Measurements from ENCODE around the gene OSMR.
A peak's percentile ranks its signal among the peaks of the same experiment; 100 is the strongest.

Gene OSMR

DNA sequence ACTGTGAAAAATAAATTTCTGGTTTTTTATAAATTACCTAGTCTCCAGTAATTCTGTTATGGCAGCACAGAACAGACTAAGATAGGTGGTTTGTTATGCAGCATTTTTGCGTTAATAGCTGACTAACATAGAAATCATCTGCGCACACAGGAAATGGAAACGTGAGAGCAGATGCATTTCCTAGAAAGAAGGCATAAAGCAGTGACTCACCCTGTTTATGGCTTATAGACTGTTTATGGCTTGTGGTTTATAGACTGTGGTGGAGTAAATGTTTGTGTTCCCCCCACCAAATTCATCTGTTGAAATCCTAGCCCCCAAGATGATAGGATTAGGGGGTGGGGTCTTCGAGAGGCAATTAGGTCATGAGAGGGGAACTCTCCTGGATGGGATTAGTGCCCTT lies 18.3 kb upstream of the OSMR start:
- no peak for DNase-seq (ENCODE audit: low spot score)
- TF ChIP-seq, protein P1, sequence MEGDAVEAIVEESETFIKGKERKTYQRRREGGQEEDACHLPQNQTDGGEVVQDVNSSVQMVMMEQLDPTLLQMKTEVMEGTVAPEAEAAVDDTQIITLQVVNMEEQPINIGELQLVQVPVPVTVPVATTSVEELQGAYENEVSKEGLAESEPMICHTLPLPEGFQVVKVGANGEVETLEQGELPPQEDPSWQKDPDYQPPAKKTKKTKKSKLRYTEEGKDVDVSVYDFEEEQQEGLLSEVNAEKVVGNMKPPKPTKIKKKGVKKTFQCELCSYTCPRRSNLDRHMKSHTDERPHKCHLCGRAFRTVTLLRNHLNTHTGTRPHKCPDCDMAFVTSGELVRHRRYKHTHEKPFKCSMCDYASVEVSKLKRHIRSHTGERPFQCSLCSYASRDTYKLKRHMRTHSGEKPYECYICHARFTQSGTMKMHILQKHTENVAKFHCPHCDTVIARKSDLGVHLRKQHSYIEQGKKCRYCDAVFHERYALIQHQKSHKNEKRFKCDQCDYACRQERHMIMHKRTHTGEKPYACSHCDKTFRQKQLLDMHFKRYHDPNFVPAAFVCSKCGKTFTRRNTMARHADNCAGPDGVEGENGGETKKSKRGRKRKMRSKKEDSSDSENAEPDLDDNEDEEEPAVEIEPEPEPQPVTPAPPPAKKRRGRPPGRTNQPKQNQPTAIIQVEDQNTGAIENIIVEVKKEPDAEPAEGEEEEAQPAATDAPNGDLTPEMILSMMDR (IDR thresholded peaks at IDR 0.05; ENCODE audit: borderline replicate concordance, control extremely low read depth, extremely low read depth, insufficient read depth, missing control alignments): no peak
- in situ Hi-C loops (cut with MboI; ENCODE audit: low sequenced_read_pairs, unreplicated experiment): loop anchor here (25.0 kb wide), 1 partner anchor 260 kb away; no protein-coding TSS in a partner anchor

DNA sequence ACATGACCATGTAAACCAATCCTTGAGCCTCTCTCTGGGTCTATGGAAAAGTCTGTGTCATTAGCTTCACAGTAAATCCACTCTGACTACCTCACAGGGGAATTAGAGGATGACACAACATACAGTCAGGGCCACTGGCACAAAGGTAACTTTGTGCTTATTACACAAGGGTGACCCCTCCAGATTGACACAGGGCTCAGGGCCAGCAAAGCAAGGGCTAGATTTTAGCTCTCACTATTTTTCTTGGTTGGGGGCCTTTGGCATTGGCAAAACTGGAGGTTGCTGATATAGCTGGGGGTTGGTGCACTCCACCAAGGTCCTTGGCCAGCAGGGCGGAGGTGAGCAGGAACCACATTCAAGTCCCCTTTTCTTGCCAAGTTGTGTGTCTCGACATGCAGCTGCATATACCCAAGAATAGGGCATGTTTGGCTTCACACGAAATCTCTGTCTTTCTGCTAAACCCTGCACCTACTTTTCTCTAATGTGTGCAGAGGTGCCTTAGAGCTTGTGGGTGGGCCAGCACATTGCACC lies 15.2 kb upstream of the OSMR start:
- TF ChIP-seq, protein P1 (IDR thresholded peaks at IDR 0.05; ENCODE audit: borderline replicate concordance, control extremely low read depth, extremely low read depth, insufficient read depth, missing control alignments): no peak
- in situ Hi-C loops (cut with MboI; ENCODE audit: low sequenced_read_pairs, unreplicated experiment): loop anchor here (25.0 kb wide), 1 partner anchor 257 kb away; no protein-coding TSS in a partner anchor
- DNase-seq (ENCODE audit: low spot score): no peak

DNA sequence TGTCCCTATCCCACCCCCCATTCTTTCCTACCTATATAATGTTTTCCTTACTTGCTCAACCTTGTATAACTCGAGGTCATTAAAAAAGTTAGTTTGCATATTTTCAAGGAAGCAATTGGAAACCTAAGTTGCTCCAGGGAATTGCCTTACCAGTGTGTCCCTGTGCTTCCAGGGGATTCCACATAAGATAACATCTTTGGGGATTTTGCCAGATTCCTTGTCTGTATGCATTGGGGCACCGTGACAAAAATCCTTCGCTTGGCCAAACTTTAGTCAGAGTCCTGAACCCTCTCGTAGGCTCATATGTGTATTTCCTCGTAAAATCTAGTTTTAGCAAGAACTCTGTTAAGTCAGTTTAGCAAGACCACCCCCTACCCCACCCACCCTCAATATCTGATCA lies 14.7 kb upstream of the OSMR start:
- in situ Hi-C loops (cut with MboI; ENCODE audit: low sequenced_read_pairs, unreplicated experiment): loop anchor here (25.0 kb wide), 1 partner anchor 256 kb away; no protein-coding TSS in a partner anchor
- DNase-seq (ENCODE audit: low spot score): no peak
- TF ChIP-seq, protein P1 (IDR thresholded peaks at IDR 0.05; ENCODE audit: borderline replicate concordance, control extremely low read depth, extremely low read depth, insufficient read depth, missing control alignments): no peak

DNA sequence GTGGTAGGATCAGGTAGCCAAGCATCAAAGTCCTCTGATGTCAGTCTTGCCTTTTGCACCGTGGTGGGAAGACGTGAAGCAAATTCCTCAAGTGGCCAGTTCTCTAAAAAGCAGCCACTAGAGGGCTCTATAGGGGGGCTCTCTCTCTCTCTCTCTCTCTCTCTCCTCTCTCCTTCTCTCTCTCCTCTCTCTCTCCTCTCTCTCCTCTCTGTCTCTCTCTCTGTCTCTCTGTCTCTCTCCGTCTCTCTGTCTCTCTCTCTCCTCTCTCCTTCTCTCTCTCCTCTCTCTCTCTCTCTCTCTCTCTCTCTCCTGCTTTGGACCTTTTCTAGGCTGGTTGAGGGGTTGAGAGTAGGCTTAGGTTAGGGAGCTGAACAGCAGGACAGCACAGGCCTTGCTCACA lies 13.9 kb upstream of the OSMR start:
- in situ Hi-C loops (cut with MboI; ENCODE audit: low sequenced_read_pairs, unreplicated experiment): loop anchor here (25.0 kb wide), 1 partner anchor 255 kb away; no protein-coding TSS in a partner anchor
- TF ChIP-seq, protein P1 (IDR thresholded peaks at IDR 0.05; ENCODE audit: borderline replicate concordance, control extremely low read depth, extremely low read depth, insufficient read depth, missing control alignments): peak; percentile 35
- DNase-seq (ENCODE audit: low spot score): no peak

DNA sequence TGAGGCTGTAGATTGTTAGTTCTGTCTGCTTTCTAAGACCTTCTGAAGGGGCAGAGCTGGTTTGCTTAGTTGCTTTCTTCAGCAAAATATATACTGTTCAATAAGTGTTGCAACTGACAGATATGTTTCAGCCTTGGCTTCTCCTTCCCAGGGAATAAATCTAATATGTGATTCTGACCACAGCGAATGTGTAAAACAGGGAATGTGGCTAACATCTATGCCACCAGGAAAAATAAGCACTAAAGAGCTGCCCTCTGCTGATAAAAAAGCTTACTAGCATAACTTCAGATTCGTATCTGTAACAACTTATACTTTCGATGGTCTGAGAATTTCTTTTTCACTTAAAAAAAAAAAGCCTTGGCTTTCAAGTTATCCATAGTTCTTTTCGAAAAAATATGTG lies 13.0 kb upstream of the OSMR start:
- in situ Hi-C loops (cut with MboI; ENCODE audit: low sequenced_read_pairs, unreplicated experiment): loop anchor here (25.0 kb wide), 1 partner anchor 254 kb away; no protein-coding TSS in a partner anchor
- no peak for DNase-seq (ENCODE audit: low spot score)
- TF ChIP-seq, protein P1 (IDR thresholded peaks at IDR 0.05; ENCODE audit: borderline replicate concordance, control extremely low read depth, extremely low read depth, insufficient read depth, missing control alignments): no peak

DNA sequence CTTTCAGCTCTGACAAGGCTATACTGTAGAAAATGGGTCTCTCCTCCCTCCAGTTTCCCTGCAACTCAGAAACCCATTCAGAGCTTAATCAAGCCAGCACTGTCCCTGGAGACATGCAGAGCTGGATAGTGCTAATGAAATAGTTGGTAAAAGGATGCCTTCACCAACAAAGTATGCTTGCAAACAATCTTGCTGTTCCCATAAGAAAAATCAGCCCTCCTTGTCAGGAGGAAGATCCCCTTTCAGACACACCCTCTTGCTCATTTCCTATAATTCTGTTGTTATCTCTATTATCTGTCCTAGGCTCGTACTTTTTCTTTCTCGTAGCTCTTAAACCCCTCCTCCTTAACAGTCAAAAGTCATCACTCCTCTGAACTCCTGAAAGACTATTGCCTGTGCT lies 9.9 kb upstream of the OSMR start:
- TF ChIP-seq, protein P1 (IDR thresholded peaks at IDR 0.05; ENCODE audit: borderline replicate concordance, control extremely low read depth, extremely low read depth, insufficient read depth, missing control alignments): no peak
- in situ Hi-C loops (cut with MboI; ENCODE audit: low sequenced_read_pairs, unreplicated experiment): loop anchor here (25.0 kb wide), 1 partner anchor 251 kb away; no protein-coding TSS in a partner anchor
- DNase-seq (ENCODE audit: low spot score): no peak
